Gastrocnemius medialis (tissue), 4 donors: Measurements from ENCODE around the gene RNF40. TPM values are rescaled to one million over a fixed set of nuclear protein-coding genes. Genes with fewer than 3 reads are reported as not detected.

Experiments
- ATAC-seq, 2 donors: fragments of 150-250 bp; one replicate each; pipeline ENCODE4 v1.9.1; 2016
- DNase-seq, 2 donors: peaks; one replicate each; pipeline ENCODE4 v3.0.0-alpha.2; 2019
- H3K27ac ChIP-seq, 4 donors: fragments of 200-600 bp; sonication (generic); 1 replicate in 1 of 4; 2 replicates in 3 of 4; pipeline ENCODE4 v1.5.1; 2016 to 2018; ENCODE audit warnings: mild to moderate bottlenecking in 2 of 4, moderate library complexity in 1 of 4
- H3K27me3 ChIP-seq, 3 donors: fragments of 200-600 bp; sonication (generic) in 2 of 3; 1 replicate in 1 of 3; 2 replicates in 2 of 3; pipeline versions ENCODE4 v1.5.1 to v1.6.0; 2016 to 2019; ENCODE audit warnings: mild to moderate bottlenecking in 1 of 3, moderate library complexity in 1 of 3
- H3K36me3 ChIP-seq, 2 donors: fragments of 200-600 bp; sonication (generic) in 1 of 2; one replicate each; pipeline ENCODE4 v1.5.1; 2017 to 2018
- H3K4me1 ChIP-seq, 2 donors: fragments of 200-600 bp; sonication (generic) in 1 of 2; one replicate each; pipeline ENCODE4 v1.5.1; 2016 to 2017; ENCODE audit warnings: mild to moderate bottlenecking in 2 of 2
- H3K4me3 ChIP-seq, 4 donors: fragments of 200-600 bp; sonication (generic) in 3 of 4; 1 replicate in 1 of 4; 2 replicates in 3 of 4; pipeline ENCODE4 v1.5.1; 2016 to 2019; ENCODE audit warnings: mild to moderate bottlenecking in 2 of 4
- H3K9me3 ChIP-seq, 3 donors: fragments of 200-600 bp; sonication (generic) in 2 of 3; 1 replicate in 1 of 3; 2 replicates in 2 of 3; pipeline ENCODE4 v1.5.1; 2016 to 2019
- POLR2A ChIP-seq, 2 donors: fragments of 450-650 bp; IDR thresholded peaks; one replicate each; pipeline ENCODE4 v1.6.1; 2017; ENCODE audit warnings: antibody characterized with exemption in 2 of 2, mild to moderate bottlenecking in 2 of 2, moderate library complexity in 2 of 2
- in situ Hi-C, 4 donors: fragments of 200-750 bp; cut with MboI; loops; one replicate each; pipeline versions ENCODE4 v1.15.0 to v1.8.0; 2017; ENCODE audit warnings: low sequenced_read_pairs in 4 of 4
- intact Hi-C: fragments of 100-400 bp; cut with DNase I; formaldehyde crosslinking; loops from one replicate; pipeline ENCODE4 v1.15.1; 2023; ENCODE audit warnings: low total_unique reads
- total RNA-seq, 4 donors: library from RNA; depleted of rRNA; stranded (reverse); fragments of >200 nt; gene quantifications; one replicate each; pipeline versions ENCODE4 v1.1.0 to v1.2.3, GENCODE V29; 2016
- TF ChIP-seq, protein P1 (sequence below), 5 experiments: fragments of 450-650 bp in 3 of 5; fragments of 200-600 bp in 2 of 5; sonication (generic) in 2 of 5; IDR thresholded peaks in 4 of 5; conservative IDR thresholded peaks in 1 of 5; 1 replicate in 4 of 5; 2 replicates in 1 of 5; pipeline ENCODE4 v1.5.1; 2016 to 2019; ENCODE audit warnings: antibody characterized with exemption in 5 of 5, mild to moderate bottlenecking in 3 of 5, moderate library complexity in 3 of 5

Gene RNF40
- total RNA-seq, 4 donors from 2014 or later = 42.8 to 90.0 (median 57.0) TPM

DNA sequence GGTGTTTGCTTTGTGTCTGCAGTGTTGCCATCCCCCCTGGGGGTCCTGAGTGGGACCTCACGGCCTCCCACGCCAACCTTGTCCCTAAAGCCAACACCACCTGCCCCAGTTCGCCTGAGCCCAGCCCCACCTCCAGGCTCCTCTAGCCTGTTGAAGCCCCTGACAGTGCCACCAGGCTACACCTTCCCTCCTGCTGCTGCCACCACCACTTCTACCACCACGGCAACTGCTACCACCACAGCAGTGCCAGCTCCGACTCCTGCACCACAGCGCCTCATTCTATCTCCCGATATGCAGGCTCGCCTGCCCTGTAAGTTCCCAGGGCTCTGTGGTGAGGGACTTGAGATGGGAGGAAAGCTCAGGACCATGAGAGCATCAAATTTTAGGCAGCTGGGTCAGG, 41.0 kb upstream of the RNF40 start:
- in situ Hi-C loops = no loop called here
- intact Hi-C loops = no loop called here
- ATAC-seq (no peak), DNase-seq (no peak)
- Histone ChIP-seq H3K36me3 (peaks cover 0 to 94% of the 10 kb centered on the region in 2 donors), H3K9me3 (no peaks in the 10 kb centered on the region), H3K4me1 (no peaks in the 10 kb centered on the region), H3K4me3 (no peak overlapping the region), H3K27me3 (no peaks in the 10 kb centered on the region), H3K27ac (no peak overlapping the region)
- no peak for TF ChIP-seq POLR2A (IDR thresholded peaks at IDR 0.05)
- TF ChIP-seq, protein P1, sequence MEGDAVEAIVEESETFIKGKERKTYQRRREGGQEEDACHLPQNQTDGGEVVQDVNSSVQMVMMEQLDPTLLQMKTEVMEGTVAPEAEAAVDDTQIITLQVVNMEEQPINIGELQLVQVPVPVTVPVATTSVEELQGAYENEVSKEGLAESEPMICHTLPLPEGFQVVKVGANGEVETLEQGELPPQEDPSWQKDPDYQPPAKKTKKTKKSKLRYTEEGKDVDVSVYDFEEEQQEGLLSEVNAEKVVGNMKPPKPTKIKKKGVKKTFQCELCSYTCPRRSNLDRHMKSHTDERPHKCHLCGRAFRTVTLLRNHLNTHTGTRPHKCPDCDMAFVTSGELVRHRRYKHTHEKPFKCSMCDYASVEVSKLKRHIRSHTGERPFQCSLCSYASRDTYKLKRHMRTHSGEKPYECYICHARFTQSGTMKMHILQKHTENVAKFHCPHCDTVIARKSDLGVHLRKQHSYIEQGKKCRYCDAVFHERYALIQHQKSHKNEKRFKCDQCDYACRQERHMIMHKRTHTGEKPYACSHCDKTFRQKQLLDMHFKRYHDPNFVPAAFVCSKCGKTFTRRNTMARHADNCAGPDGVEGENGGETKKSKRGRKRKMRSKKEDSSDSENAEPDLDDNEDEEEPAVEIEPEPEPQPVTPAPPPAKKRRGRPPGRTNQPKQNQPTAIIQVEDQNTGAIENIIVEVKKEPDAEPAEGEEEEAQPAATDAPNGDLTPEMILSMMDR (IDR thresholded peaks at IDR 0.05 in 4 of 5, conservative IDR thresholded peaks at IDR 0.05 in 1 of 5) = no peak

DNA sequence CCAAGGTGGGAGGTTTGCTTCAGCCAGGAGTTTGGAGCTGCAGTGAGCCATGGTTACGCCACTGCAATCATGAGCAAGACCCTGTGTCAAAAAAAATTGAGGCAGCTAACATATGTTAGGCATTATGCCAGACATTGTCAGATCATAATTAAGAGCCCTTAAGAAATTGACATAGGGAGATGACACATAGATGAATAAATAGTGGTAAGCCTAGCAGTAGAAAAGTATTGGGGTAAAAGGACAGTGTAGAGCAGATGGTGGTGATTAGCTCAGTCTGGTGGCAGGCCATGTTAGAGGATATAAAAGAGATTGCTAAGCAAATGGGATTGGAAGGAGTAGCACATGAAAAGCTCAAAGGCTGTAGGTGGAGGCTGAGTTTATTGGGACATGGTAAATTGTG, 40.5 kb upstream of the RNF40 start:
- Histone ChIP-seq H3K9me3 (no peaks in the 10 kb centered on the region), H3K4me1 (no peaks in the 10 kb centered on the region), H3K36me3 (peaks cover 0 to 90% of the 10 kb centered on the region in 2 donors), H3K27me3 (no peaks in the 10 kb centered on the region), H3K4me3 (no peak overlapping the region), H3K27ac (no peak overlapping the region)
- DNase-seq (no peak), ATAC-seq (no peak)
- in situ Hi-C loops = no loop called here
- intact Hi-C loops = no loop called here
- no peak for TF ChIP-seq POLR2A (IDR thresholded peaks at IDR 0.05)
- TF ChIP-seq, protein P1 (IDR thresholded peaks at IDR 0.05 in 4 of 5, conservative IDR thresholded peaks at IDR 0.05 in 1 of 5) = no peak

DNA sequence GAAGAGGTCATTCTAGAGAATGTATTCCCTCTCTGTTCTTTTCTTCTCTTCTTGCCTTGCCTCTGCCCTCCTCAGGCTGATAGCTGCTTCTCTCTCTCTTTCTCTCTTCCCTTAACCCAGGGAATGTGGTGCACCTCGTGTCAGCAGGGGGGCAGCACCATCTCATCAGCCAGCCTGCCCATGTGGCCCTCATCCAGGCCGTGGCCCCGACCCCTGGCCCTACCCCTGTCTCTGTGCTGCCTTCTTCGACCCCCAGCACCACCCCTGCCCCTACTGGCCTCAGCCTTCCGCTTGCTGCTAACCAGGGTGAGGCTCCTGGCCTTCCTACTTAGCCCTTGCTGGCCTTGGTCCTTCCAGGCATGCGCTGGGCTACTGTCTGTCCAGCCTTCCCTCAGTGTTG, 39.7 kb upstream of the RNF40 start:
- H3K4me3 ChIP-seq = no peak overlapping the region
- in situ Hi-C loops = no loop called here
- H3K4me1 ChIP-seq = no peaks in the 10 kb centered on the region
- no peak overlapping the region for H3K27ac ChIP-seq
- no peak for ATAC-seq
- TF ChIP-seq POLR2A (IDR thresholded peaks at IDR 0.05) = no peak
- TF ChIP-seq, protein P1 (IDR thresholded peaks at IDR 0.05 in 4 of 5, conservative IDR thresholded peaks at IDR 0.05 in 1 of 5) = no peak
- DNase-seq = no peak
- peaks cover 0 to 82% of the 10 kb centered on the region in 2 donors for H3K36me3 ChIP-seq
- no peaks in the 10 kb centered on the region for H3K9me3 ChIP-seq
- intact Hi-C loops = no loop called here
- H3K27me3 ChIP-seq = no peaks in the 10 kb centered on the region

DNA sequence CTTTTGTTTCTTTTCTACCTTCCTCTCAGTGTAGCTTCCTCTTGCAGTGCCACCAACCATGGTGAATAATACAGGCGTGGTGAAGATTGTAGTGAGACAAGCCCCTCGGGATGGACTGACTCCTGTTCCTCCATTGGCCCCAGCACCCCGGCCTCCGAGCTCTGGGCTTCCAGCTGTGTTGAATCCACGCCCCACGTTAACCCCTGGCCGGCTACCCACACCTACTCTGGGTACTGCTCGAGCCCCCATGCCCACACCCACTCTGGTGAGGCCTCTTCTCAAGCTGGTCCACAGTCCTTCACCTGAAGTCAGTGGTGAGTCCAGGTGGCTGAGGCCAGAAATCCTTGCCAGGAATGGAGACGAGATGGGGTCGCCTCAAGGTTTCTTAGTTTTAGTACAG, 39.2 kb upstream of the RNF40 start:
- TF ChIP-seq, protein P1 (IDR thresholded peaks at IDR 0.05 in 4 of 5, conservative IDR thresholded peaks at IDR 0.05 in 1 of 5) = no peak
- no peak for TF ChIP-seq POLR2A (IDR thresholded peaks at IDR 0.05)
- H3K27me3 ChIP-seq = no peaks in the 10 kb centered on the region
- DNase-seq (no peak), ATAC-seq (no peak)
- no peak overlapping the region for H3K27ac ChIP-seq
- H3K36me3 ChIP-seq = peaks cover 0 to 78% of the 10 kb centered on the region in 2 donors
- in situ Hi-C loops = no loop called here
- intact Hi-C loops = no loop called here
- no peak overlapping the region for H3K4me3 ChIP-seq
- H3K9me3 ChIP-seq = no peaks in the 10 kb centered on the region
- H3K4me1 ChIP-seq = no peaks in the 10 kb centered on the region

DNA sequence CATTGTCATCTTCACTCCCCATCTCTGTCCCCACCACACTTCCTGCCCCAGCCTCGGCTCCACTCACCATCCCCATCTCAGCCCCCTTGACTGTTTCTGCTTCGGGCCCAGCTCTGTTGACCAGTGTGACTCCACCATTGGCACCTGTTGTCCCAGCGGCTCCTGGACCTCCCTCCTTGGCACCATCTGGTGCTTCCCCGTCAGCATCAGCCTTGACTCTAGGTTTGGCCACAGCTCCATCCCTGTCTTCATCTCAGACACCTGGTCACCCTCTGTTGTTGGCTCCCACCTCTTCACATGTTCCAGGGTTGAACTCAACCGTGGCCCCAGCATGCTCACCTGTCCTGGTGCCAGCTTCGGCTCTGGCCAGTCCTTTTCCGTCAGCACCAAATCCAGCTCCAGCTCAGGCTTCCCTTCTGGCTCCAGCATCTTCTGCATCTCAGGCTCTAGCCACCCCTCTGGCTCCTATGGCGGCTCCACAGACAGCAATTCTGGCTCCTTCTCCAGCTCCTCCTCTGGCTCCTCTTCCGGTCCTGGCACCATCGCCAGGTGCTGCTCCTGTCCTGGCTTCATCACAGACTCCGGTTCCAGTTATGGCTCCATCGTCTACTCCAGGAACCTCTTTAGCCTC, 38.3 kb upstream of the RNF40 start:
- no peak overlapping the region for H3K4me3 ChIP-seq
- peaks cover 0 to 74% of the 10 kb centered on the region in 2 donors for H3K36me3 ChIP-seq
- DNase-seq (no peak), ATAC-seq (peak in 1 of 2 donors; percentile 28)
- TF ChIP-seq, protein P1 (IDR thresholded peaks at IDR 0.05 in 4 of 5, conservative IDR thresholded peaks at IDR 0.05 in 1 of 5) = no peak
- no peak for TF ChIP-seq POLR2A (IDR thresholded peaks at IDR 0.05)
- H3K27me3 ChIP-seq = no peaks in the 10 kb centered on the region
- H3K4me1 ChIP-seq = no peaks in the 10 kb centered on the region
- in situ Hi-C loops (no loop called here), intact Hi-C loops (no loop called here)
- no peaks in the 10 kb centered on the region for H3K9me3 ChIP-seq
- H3K27ac ChIP-seq = peak overlapping the region in 1 of 4 donors; percentile 11
